Ovary (tissue), 3 donors: ENCODE measurements around the gene S1PR1.

Experiments used
- EP300 ChIP-seq: sonication (generic); formaldehyde crosslinking; IDR thresholded peaks from one replicate; pipeline ENCODE4 v1.6.1; 2017; ENCODE audit warnings: antibody characterized with exemption
- POLR2A ChIP-seq: fragments of 450-650 bp; IDR thresholded peaks from one replicate; pipeline ENCODE4 v1.6.1; 2017; ENCODE audit warnings: antibody characterized with exemption, mild to moderate bottlenecking, moderate library complexity
- TF ChIP-seq, protein P1 (sequence below), 3 donors: fragments of 450-650 bp in 2 of 3; fragments of 200-600 bp in 1 of 3; IDR thresholded peaks; one replicate each; pipeline versions ENCODE4 v1.5.1 to v1.8.0; 2016 to 2022; ENCODE audit warnings: antibody characterized with exemption in 3 of 3, mild to moderate bottlenecking in 1 of 3
- donor health status: DM: no; HTN: no; CAD: no.

DNA sequence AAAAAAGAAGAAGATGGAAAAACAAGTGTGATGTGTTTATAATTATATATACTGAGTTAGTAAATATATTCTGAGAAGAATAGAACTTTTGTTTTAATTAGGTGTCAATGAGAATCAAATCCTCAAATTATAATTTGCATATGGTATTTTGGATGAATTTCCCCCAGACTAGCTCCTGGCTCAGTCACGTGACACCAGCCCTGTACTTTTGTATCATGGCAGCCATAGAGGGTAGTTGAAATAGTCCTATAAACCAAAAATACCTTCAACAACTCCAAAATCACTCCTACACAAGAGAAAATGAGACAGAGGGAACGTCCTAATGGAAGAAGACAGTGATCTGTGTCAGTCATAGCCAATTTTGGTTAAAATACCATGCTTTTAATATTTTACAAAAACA, 9.0 kb upstream of the S1PR1 start:
- TF ChIP-seq, protein P1, sequence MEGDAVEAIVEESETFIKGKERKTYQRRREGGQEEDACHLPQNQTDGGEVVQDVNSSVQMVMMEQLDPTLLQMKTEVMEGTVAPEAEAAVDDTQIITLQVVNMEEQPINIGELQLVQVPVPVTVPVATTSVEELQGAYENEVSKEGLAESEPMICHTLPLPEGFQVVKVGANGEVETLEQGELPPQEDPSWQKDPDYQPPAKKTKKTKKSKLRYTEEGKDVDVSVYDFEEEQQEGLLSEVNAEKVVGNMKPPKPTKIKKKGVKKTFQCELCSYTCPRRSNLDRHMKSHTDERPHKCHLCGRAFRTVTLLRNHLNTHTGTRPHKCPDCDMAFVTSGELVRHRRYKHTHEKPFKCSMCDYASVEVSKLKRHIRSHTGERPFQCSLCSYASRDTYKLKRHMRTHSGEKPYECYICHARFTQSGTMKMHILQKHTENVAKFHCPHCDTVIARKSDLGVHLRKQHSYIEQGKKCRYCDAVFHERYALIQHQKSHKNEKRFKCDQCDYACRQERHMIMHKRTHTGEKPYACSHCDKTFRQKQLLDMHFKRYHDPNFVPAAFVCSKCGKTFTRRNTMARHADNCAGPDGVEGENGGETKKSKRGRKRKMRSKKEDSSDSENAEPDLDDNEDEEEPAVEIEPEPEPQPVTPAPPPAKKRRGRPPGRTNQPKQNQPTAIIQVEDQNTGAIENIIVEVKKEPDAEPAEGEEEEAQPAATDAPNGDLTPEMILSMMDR (IDR thresholded peaks at IDR 0.05): no peak
- TF ChIP-seq POLR2A (no peak), EP300 (no peak)
